Trophoblast cell (in vitro differentiated cells and primary cell): ENCODE measurements around the gene SPATS2.

Source experiments
- DNase-seq, 2 donors: peaks; one replicate each; pipeline ENCODE4 v3.0.0-alpha.2; 2016
- H2AFZ ChIP-seq: 2 replicates; pipeline ENCODE4 v1.6.1; 2013; ENCODE audit warnings: low read length, moderate library complexity, mild to moderate bottlenecking; ENCODE audit not compliant: insufficient read depth, poor library complexity
- H2AK5ac ChIP-seq: 2 replicates; pipeline ENCODE4 v1.6.1; 2013; ENCODE audit warnings: mild to moderate bottlenecking, low read length
- H2BK120ac ChIP-seq: 2 replicates; pipeline ENCODE4 v1.6.1; 2013; ENCODE audit warnings: low read length, mild to moderate bottlenecking, moderate library complexity; ENCODE audit not compliant: insufficient read depth, poor library complexity
- H2BK12ac ChIP-seq: 2 replicates; pipeline ENCODE4 v1.6.1; 2013; ENCODE audit warnings: mild to moderate bottlenecking, low read length, moderate library complexity
- H2BK5ac ChIP-seq: 2 replicates; pipeline ENCODE4 v1.6.1; 2013; ENCODE audit warnings: low read length, low read depth, moderate library complexity, mild to moderate bottlenecking; ENCODE audit not compliant: poor library complexity
- H3K14ac ChIP-seq: 2 replicates; pipeline ENCODE4 v1.6.1; 2013; ENCODE audit warnings: mild to moderate bottlenecking, low read length
- H3K18ac ChIP-seq: 2 replicates; pipeline ENCODE4 v1.6.1; 2013; ENCODE audit warnings: mild to moderate bottlenecking, low read length
- H3K23ac ChIP-seq: 2 replicates; pipeline ENCODE4 v1.6.1; 2013; ENCODE audit warnings: low read length
- H3K27ac ChIP-seq: 2 replicates; pipeline ENCODE4 v1.5.1; 2013; ENCODE audit warnings: low read depth, mild to moderate bottlenecking, inconsistent platforms, low read length, moderate library complexity
- H3K27me3 ChIP-seq: 2 replicates; pipeline ENCODE4 v1.6.1; 2013; ENCODE audit warnings: inconsistent platforms, mild to moderate bottlenecking, low read length, moderate library complexity; ENCODE audit not compliant: insufficient read depth
- H3K36me3 ChIP-seq, 2 experiments: 1 replicate in 1 of 2; 2 replicates in 1 of 2; pipeline ENCODE4 v1.6.1; 2013; ENCODE audit warnings: low read length in 2 of 2, mild to moderate bottlenecking in 2 of 2, moderate library complexity in 1 of 2; ENCODE audit not compliant: insufficient read depth in 2 of 2, control insufficient read depth in 1 of 2
- H3K4ac ChIP-seq: 2 replicates; pipeline ENCODE4 v1.6.1; 2013; ENCODE audit warnings: low read depth, mild to moderate bottlenecking, low read length, moderate library complexity
- H3K4me1 ChIP-seq, 2 experiments: 1 replicate in 1 of 2; 2 replicates in 1 of 2; pipeline ENCODE4 v1.6.1; 2013; ENCODE audit warnings: low read length in 2 of 2, mild to moderate bottlenecking in 2 of 2, moderate library complexity in 1 of 2; ENCODE audit not compliant: insufficient read depth in 2 of 2, control insufficient read depth in 1 of 2
- H3K4me2 ChIP-seq: 2 replicates; pipeline ENCODE4 v1.6.1; 2013; ENCODE audit warnings: inconsistent platforms, mild to moderate bottlenecking, low read length, moderate library complexity
- H3K4me3 ChIP-seq: 2 replicates; pipeline ENCODE4 v1.5.1; 2013; ENCODE audit warnings: mild to moderate bottlenecking, low read depth, low read length, inconsistent platforms
- H3K79me1 ChIP-seq: one replicate; pipeline ENCODE4 v1.6.1; 2013; ENCODE audit warnings: low read length
- H3K79me2 ChIP-seq: 2 replicates; pipeline ENCODE4 v1.6.1; 2013; ENCODE audit warnings: low read length, mild to moderate bottlenecking; ENCODE audit not compliant: control insufficient read depth, insufficient read depth, poor library complexity
- H3K9ac ChIP-seq: 2 replicates; pipeline ENCODE4 v1.6.1; 2013; ENCODE audit warnings: mild to moderate bottlenecking, low read length
- H3K9me3 ChIP-seq: 2 replicates; pipeline ENCODE4 v1.6.1; 2013; ENCODE audit warnings: low read depth, mild to moderate bottlenecking, control low read depth, inconsistent platforms, low read length; ENCODE audit not compliant: insufficient read depth
- H4K12ac ChIP-seq: 2 replicates; pipeline ENCODE4 v1.6.1; 2013; ENCODE audit warnings: low read depth, mild to moderate bottlenecking, low read length, moderate library complexity
- H4K8ac ChIP-seq: 2 replicates; pipeline ENCODE4 v1.6.1; 2013; ENCODE audit warnings: low read depth, mild to moderate bottlenecking, low read length, moderate library complexity
- H4K91ac ChIP-seq: one replicate; pipeline ENCODE4 v1.6.1; 2013; ENCODE audit warnings: low read depth, mild to moderate bottlenecking, low read length, moderate library complexity
- WGBS: extraction: QIAGEN DNeasy Blood & Tissue Kit; methylation state at CpG from one replicate; pipeline ENCODE4 v1.1.7; 2013; ENCODE audit warnings: missing lambda C conversion rate; ENCODE audit not compliant: insufficient read length, insufficient coverage; ENCODE audit errors: extremely low coverage; 5-methylcytosine and 5-hydroxymethylcytosine counted together

The SPATS2 gene

GRCh38 chr12:49554266-49554665 is 187.0 kb downstream of the SPATS2 start:
- Histone ChIP-seq H2BK12ac (no peak overlapping the region), H3K4me1 (peaks cover 0 to 2% of the 10 kb centered on the region in 2 experiments), H2AK5ac (no peak overlapping the region), H4K91ac (no peak overlapping the region), H2BK5ac (no peak overlapping the region), H3K79me2 (no peaks in the 10 kb centered on the region), H3K79me1 (no peaks in the 10 kb centered on the region), H4K12ac (no peak overlapping the region), H3K4me3 (no peak overlapping the region), H3K4me2 (no peak overlapping the region), H3K9ac (no peak overlapping the region), H4K8ac (no peak overlapping the region), H3K27me3 (peaks cover 4% of the 10 kb centered on the region), H2AFZ (no peak overlapping the region), H3K9me3 (peaks cover 4% of the 10 kb centered on the region), H3K4ac (no peak overlapping the region), H3K14ac (no peak overlapping the region), H3K18ac (no peak overlapping the region), H2BK120ac (no peak overlapping the region), H3K27ac (no peak overlapping the region), H3K23ac (no peak overlapping the region), H3K36me3 (peaks cover 27 to 31% of the 10 kb centered on the region in 2 experiments)
- DNase-seq: no peak
- WGBS: no CpG with 5 or more reads among the region's 15 CpGs

- Histone ChIP-seq H2BK12ac (no peak overlapping the region), H4K12ac (no peak overlapping the region)
Observed at GRCh38 chr12:49555631-49556390, 188.5 kb downstream of the SPATS2 start.

GRCh38 chr12:49556391-49557186 is 189.3 kb downstream of the SPATS2 start:
- H3K18ac ChIP-seq: no peak overlapping the region
- no peak for DNase-seq
- no peak overlapping the region for H3K14ac ChIP-seq
- no peaks in the 10 kb centered on the region for H3K27me3 ChIP-seq
- H3K9me3 ChIP-seq: peaks cover 2% of the 10 kb centered on the region
- H3K27ac ChIP-seq: no peak overlapping the region
- peaks cover 45 to 49% of the 10 kb centered on the region in 2 experiments for H3K36me3 ChIP-seq
- H4K8ac ChIP-seq: no peak overlapping the region
- no peak overlapping the region for H2AK5ac ChIP-seq
- H3K4me3 ChIP-seq: no peak overlapping the region
- H2AFZ ChIP-seq: no peak overlapping the region
- H3K79me2 ChIP-seq: no peaks in the 10 kb centered on the region
- H3K23ac ChIP-seq: no peak overlapping the region
- no peaks in the 10 kb centered on the region for H3K79me1 ChIP-seq
- no peak overlapping the region for H3K4ac ChIP-seq
- H2BK5ac ChIP-seq: no peak overlapping the region
- no peaks in the 10 kb centered on the region for H3K4me1 ChIP-seq
- no peak overlapping the region for H3K9ac ChIP-seq
- H4K12ac ChIP-seq: no peak overlapping the region
- H4K91ac ChIP-seq: no peak overlapping the region
- no peak overlapping the region for H3K4me2 ChIP-seq
- no peak overlapping the region for H2BK12ac ChIP-seq
- H2BK120ac ChIP-seq: no peak overlapping the region
- WGBS: no CpG with 5 or more reads among the region's 12 CpGs

More at GRCh38 chr12:49555631-49556390, 188.5 kb downstream of the SPATS2 start:
- no peak overlapping the region for H2AFZ ChIP-seq
- no peak overlapping the region for H2AK5ac ChIP-seq
- no peak overlapping the region for H3K4me3 ChIP-seq
- peaks cover 2% of the 10 kb centered on the region for H3K9me3 ChIP-seq
- DNase-seq: no peak
- peaks cover 41 to 46% of the 10 kb centered on the region in 2 experiments for H3K36me3 ChIP-seq
- H4K91ac ChIP-seq: no peak overlapping the region
- H3K79me2 ChIP-seq: no peaks in the 10 kb centered on the region
- no CpG with 5 or more reads among the region's 18 CpGs for WGBS
- H3K4me2 ChIP-seq: no peak overlapping the region
- H3K4ac ChIP-seq: no peak overlapping the region
- H3K9ac ChIP-seq: no peak overlapping the region
- H3K27me3 ChIP-seq: no peaks in the 10 kb centered on the region
- no peak overlapping the region for H2BK120ac ChIP-seq
- H3K79me1 ChIP-seq: no peaks in the 10 kb centered on the region
- H3K18ac ChIP-seq: no peak overlapping the region
- no peak overlapping the region for H3K27ac ChIP-seq
- no peak overlapping the region for H3K14ac ChIP-seq
- no peaks in the 10 kb centered on the region for H3K4me1 ChIP-seq
- H3K23ac ChIP-seq: no peak overlapping the region
- no peak overlapping the region for H4K8ac ChIP-seq
- H2BK5ac ChIP-seq: no peak overlapping the region

- no peak overlapping the region for H3K18ac ChIP-seq
- no peak overlapping the region for H4K12ac ChIP-seq
- no peak overlapping the region for H2BK12ac ChIP-seq
- H4K8ac ChIP-seq: no peak overlapping the region
- no peak overlapping the region for H3K23ac ChIP-seq
- no CpG with 5 or more reads among the region's 18 CpGs for WGBS
- no peak overlapping the region for H3K4ac ChIP-seq
- no peaks in the 10 kb centered on the region for H3K79me2 ChIP-seq
- H2BK5ac ChIP-seq: no peak overlapping the region
- H2AK5ac ChIP-seq: no peak overlapping the region
- H3K36me3 ChIP-seq: peaks cover 48 to 54% of the 10 kb centered on the region in 2 experiments
- H2AFZ ChIP-seq: no peak overlapping the region
- no peaks in the 10 kb centered on the region for H3K4me1 ChIP-seq
- no peak overlapping the region for H4K91ac ChIP-seq
- no peak for DNase-seq
- H3K4me2 ChIP-seq: no peak overlapping the region
- no peak overlapping the region for H2BK120ac ChIP-seq
- H3K79me1 ChIP-seq: no peaks in the 10 kb centered on the region
- H3K9me3 ChIP-seq: no peaks in the 10 kb centered on the region
- no peak overlapping the region for H3K14ac ChIP-seq
- H3K27me3 ChIP-seq: no peaks in the 10 kb centered on the region
- H3K27ac ChIP-seq: no peak overlapping the region
- no peak overlapping the region for H3K9ac ChIP-seq
- no peak overlapping the region for H3K4me3 ChIP-seq
Observed at GRCh38 chr12:49557187-49557916, 190.1 kb downstream of the SPATS2 start.
